CD14-positive monocyte (primary cell): ENCODE data around the gene ARHGAP35. TPM values are rescaled to one million over a fixed set of nuclear protein-coding genes. Genes with fewer than 3 reads are reported as not detected.

Experiments used
- DNase-seq, 3 donors: peaks; one replicate each; pipeline ENCODE4 v3.0.0-alpha.2; 2011 to 2022
- H2AFZ ChIP-seq: 2 replicates; pipeline ENCODE4 v1.6.0; 2012; ENCODE audit warnings: mild to moderate bottlenecking, low read depth, low read length, inconsistent platforms; ENCODE audit not compliant: insufficient read depth, poor library complexity, severe bottlenecking
- H3K27ac ChIP-seq, 2 donors: 1 replicate in 1 of 2; 2 replicates in 1 of 2; pipeline ENCODE4 v1.5.1; 2012 to 2013; ENCODE audit warnings: low read length in 2 of 2, control low read depth in 1 of 2, inconsistent platforms in 1 of 2, low read depth in 1 of 2, mild to moderate bottlenecking in 1 of 2
- H3K27me3 ChIP-seq, 2 donors: one replicate each; pipeline versions ENCODE4 v1.6.0 to v1.6.1; 2011 to 2013; ENCODE audit warnings: low read length in 2 of 2; ENCODE audit not compliant: control insufficient read depth in 2 of 2, insufficient read depth in 2 of 2
- H3K36me3 ChIP-seq, 2 donors: replicated peaks in 1 of 2; 1 replicate in 1 of 2; 2 replicates in 1 of 2; pipeline versions ENCODE4 v1.5.1 to v1.6.1; 2012 to 2013; ENCODE audit warnings: low read length in 2 of 2, control low read depth in 1 of 2, inconsistent platforms in 1 of 2, mild to moderate bottlenecking in 1 of 2; ENCODE audit not compliant: insufficient read depth in 2 of 2, control insufficient read depth in 1 of 2
- H3K4me1 ChIP-seq, 2 donors: 1 replicate in 1 of 2; 2 replicates in 1 of 2; pipeline versions ENCODE4 v1.5.1 to v1.6.1; 2012 to 2013; ENCODE audit warnings: low read length in 2 of 2, control low read depth in 1 of 2, inconsistent platforms in 1 of 2, mild to moderate bottlenecking in 1 of 2, moderate library complexity in 1 of 2; ENCODE audit not compliant: insufficient read depth in 2 of 2, control insufficient read depth in 1 of 2
- H3K4me2 ChIP-seq: replicated peaks from 2 replicates; pipeline ENCODE3; 2012; ENCODE audit warnings: low read length, moderate library complexity, mild to moderate bottlenecking; ENCODE audit not compliant: poor library complexity, severe bottlenecking; ENCODE audit errors: extremely low read depth
- H3K4me3 ChIP-seq, 3 experiments: fragments of 200-600 bp in 1 of 3; sonication (generic) in 1 of 3; replicated peaks in 1 of 3; 1 replicate in 2 of 3; 2 replicates in 1 of 3; pipeline ENCODE4 v1.5.1; 2011 to 2013; ENCODE audit warnings: low read length in 3 of 3, mild to moderate bottlenecking in 3 of 3, control low read depth in 2 of 3, low read depth in 2 of 3, inconsistent platforms in 1 of 3, moderate library complexity in 1 of 3
- H3K79me2 ChIP-seq: 2 replicates; pipeline ENCODE4 v1.6.0; 2012; ENCODE audit warnings: mild to moderate bottlenecking, control low read depth, inconsistent platforms, low read length, moderate library complexity; ENCODE audit not compliant: insufficient read depth
- H3K9ac ChIP-seq: 2 replicates; pipeline ENCODE4 v1.6.0; 2017; ENCODE audit warnings: low read length, mild to moderate bottlenecking; ENCODE audit not compliant: insufficient read depth, poor library complexity, severe bottlenecking
- H3K9me3 ChIP-seq, 2 donors: replicated peaks in 1 of 2; 1 replicate in 1 of 2; 2 replicates in 1 of 2; pipeline versions ENCODE4 v1.5.1 to v1.6.1; 2012 to 2013; ENCODE audit warnings: low read length in 2 of 2, control low read depth in 1 of 2; ENCODE audit not compliant: control insufficient read depth in 1 of 2, insufficient read depth in 1 of 2
- H4K20me1 ChIP-seq: 2 replicates; pipeline ENCODE4 v1.6.0; 2012; ENCODE audit warnings: mild to moderate bottlenecking, low read length, control low read depth, moderate library complexity; ENCODE audit not compliant: insufficient read depth
- H3K27ac Mint-ChIP-seq, 7 donors: one replicate each; pipeline ENCODE4 v1.8.0; 2020; ENCODE audit warnings: mild to moderate bottlenecking in 7 of 7, mixed read lengths in 7 of 7, moderate library complexity in 6 of 7, inconsistent platforms in 2 of 7
- H3K27me3 Mint-ChIP-seq, 3 donors: one replicate each; pipeline ENCODE4 v1.8.0; 2021 to 2022; ENCODE audit warnings: low read depth in 3 of 3, mild to moderate bottlenecking in 3 of 3, mixed read lengths in 3 of 3, moderate library complexity in 3 of 3, inconsistent platforms in 1 of 3
- H3K36me3 Mint-ChIP-seq, 2 donors: one replicate each; pipeline ENCODE4 v1.8.0; 2020; ENCODE audit warnings: mixed read lengths in 2 of 2, inconsistent platforms in 1 of 2, mild to moderate bottlenecking in 1 of 2
- H3K4me1 Mint-ChIP-seq: one replicate; pipeline ENCODE4 v1.8.0; 2020; ENCODE audit warnings: mild to moderate bottlenecking, mixed read lengths
- H3K4me3 Mint-ChIP-seq, 2 donors: one replicate each; pipeline ENCODE4 v1.8.0; 2020; ENCODE audit warnings: mild to moderate bottlenecking in 2 of 2, mixed read lengths in 2 of 2, moderate library complexity in 1 of 2
- H3K9me3 Mint-ChIP-seq, 7 donors: one replicate each; pipeline ENCODE4 v1.8.0; 2020 to 2022; ENCODE audit warnings: mixed read lengths in 7 of 7, mild to moderate bottlenecking in 6 of 7, moderate library complexity in 6 of 7, inconsistent platforms in 2 of 7
- WGBS: methylation state at CpG from one replicate; pipeline ENCODE4 v1.1.5; 2013; ENCODE audit warnings: missing lambda C conversion rate; ENCODE audit not compliant: insufficient coverage; 5-methylcytosine and 5-hydroxymethylcytosine counted together
- intact Hi-C, 2 donors: fragments of 100-400 bp; cut with micrococcal nuclease; formaldehyde crosslinking; loops; one replicate each; pipeline versions ENCODE4 v1.15.0 to v1.15.1; 2023
- polyA plus RNA-seq, 3 donors: library from polyadenylated mRNA; depleted of rRNA in 1 of 3; unstranded in 2 of 3; stranded (reverse) in 1 of 3; fragments of 300-500 nt in 2 of 3; fragments of >200 nt in 1 of 3; fragmentation: Illumina TruSeq in 2 of 3; gene quantifications; 1 replicate in 2 of 3; 2 replicates in 1 of 3; pipeline ENCODE4 v1.2.3, GENCODE V29; 2012 to 2021
- TF ChIP-seq, protein P1 (sequence below): fragments of 200-600 bp; IDR thresholded peaks from one replicate; pipeline ENCODE4 v1.8.0; 2022; ENCODE audit warnings: antibody characterized with exemption, mild to moderate bottlenecking

The ARHGAP35 gene
- polyA plus RNA-seq, 3 donors: 1.5 to 7.6 (median 2.0) TPM

- no peak for DNase-seq
- H3K27ac ChIP-seq: no peak overlapping the region
- intact Hi-C loops: loop anchor here in 1 of 2 donors (10.0 kb wide), 1 partner anchor 121 kb away; no protein-coding TSS in a partner anchor
Observed at GRCh38 chr19:46863818-46864629, 3.2 kb downstream of the ARHGAP35 start.

GRCh38 chr19:46866407-46867136 is 5.8 kb downstream of the ARHGAP35 start:
- no peak for DNase-seq
- no peaks in the 10 kb centered on the region for H3K27me3 Mint-ChIP-seq
- H3K4me1 Mint-ChIP-seq: peaks cover 20% of the 10 kb centered on the region
- H3K9me3 ChIP-seq: no peaks in the 10 kb centered on the region
- no CpG with 5 or more reads among the region's 3 CpGs for WGBS
- H3K36me3 Mint-ChIP-seq: peaks cover 4 to 7% of the 10 kb centered on the region in 2 donors
- H3K4me3 ChIP-seq: no peak overlapping the region
- peaks cover 27 to 33% of the 10 kb centered on the region in 2 donors for H3K4me1 ChIP-seq
- peaks cover 0 to 4% (median 0%) of the 10 kb centered on the region in 7 donors for H3K9me3 Mint-ChIP-seq
- no peak overlapping the region for H3K27ac ChIP-seq
- H3K9ac ChIP-seq: no peak overlapping the region
- no peaks in the 10 kb centered on the region for H3K36me3 ChIP-seq
- no peak overlapping the region for H3K4me2 ChIP-seq
- H3K27ac Mint-ChIP-seq: peak overlapping the region in 3 of 7 donors; percentile 19 to 69 (median 41)
- H3K79me2 ChIP-seq: peaks cover 100% of the 10 kb centered on the region
- H3K27me3 ChIP-seq: no peaks in the 10 kb centered on the region
- H2AFZ ChIP-seq: no peak overlapping the region
- intact Hi-C loops: loop anchor here in 1 of 2 donors (10.0 kb wide), 1 partner anchor 118 kb away; no protein-coding TSS in a partner anchor
- H3K4me3 Mint-ChIP-seq: no peak overlapping the region
- H4K20me1 ChIP-seq: peaks cover 92% of the 10 kb centered on the region
- TF ChIP-seq, protein P1, sequence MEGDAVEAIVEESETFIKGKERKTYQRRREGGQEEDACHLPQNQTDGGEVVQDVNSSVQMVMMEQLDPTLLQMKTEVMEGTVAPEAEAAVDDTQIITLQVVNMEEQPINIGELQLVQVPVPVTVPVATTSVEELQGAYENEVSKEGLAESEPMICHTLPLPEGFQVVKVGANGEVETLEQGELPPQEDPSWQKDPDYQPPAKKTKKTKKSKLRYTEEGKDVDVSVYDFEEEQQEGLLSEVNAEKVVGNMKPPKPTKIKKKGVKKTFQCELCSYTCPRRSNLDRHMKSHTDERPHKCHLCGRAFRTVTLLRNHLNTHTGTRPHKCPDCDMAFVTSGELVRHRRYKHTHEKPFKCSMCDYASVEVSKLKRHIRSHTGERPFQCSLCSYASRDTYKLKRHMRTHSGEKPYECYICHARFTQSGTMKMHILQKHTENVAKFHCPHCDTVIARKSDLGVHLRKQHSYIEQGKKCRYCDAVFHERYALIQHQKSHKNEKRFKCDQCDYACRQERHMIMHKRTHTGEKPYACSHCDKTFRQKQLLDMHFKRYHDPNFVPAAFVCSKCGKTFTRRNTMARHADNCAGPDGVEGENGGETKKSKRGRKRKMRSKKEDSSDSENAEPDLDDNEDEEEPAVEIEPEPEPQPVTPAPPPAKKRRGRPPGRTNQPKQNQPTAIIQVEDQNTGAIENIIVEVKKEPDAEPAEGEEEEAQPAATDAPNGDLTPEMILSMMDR: no peak

More at GRCh38 chr19:46863818-46864629, 3.2 kb downstream of the ARHGAP35 start:
- Histone ChIP-seq H3K4me1 (peaks cover 34 to 49% of the 10 kb centered on the region in 2 donors), H3K79me2 (peaks cover 79% of the 10 kb centered on the region), H3K4me3 (no peak overlapping the region), H3K4me2 (no peak overlapping the region), H2AFZ (no peak overlapping the region), H4K20me1 (peaks cover 71% of the 10 kb centered on the region), H3K9me3 (peaks cover 0 to 3% of the 10 kb centered on the region in 2 donors), H3K27me3 (no peaks in the 10 kb centered on the region), H3K36me3 (no peaks in the 10 kb centered on the region), H3K9ac (no peak overlapping the region)
- TF ChIP-seq, protein P1: no peak
- Mint-ChIP-seq H3K36me3 (peaks cover 4 to 7% of the 10 kb centered on the region in 2 donors), H3K27me3 (no peaks in the 10 kb centered on the region), H3K4me1 (peaks cover 28% of the 10 kb centered on the region), H3K4me3 (no peak overlapping the region), H3K9me3 (peaks cover 0 to 4% (median 0%) of the 10 kb centered on the region in 7 donors), H3K27ac (no peak overlapping the region)
- WGBS: 96% methylated on average over 3 of the region's 6 CpGs
